ENCODE measurements around the gene CIDEA. TPM values are rescaled to one million over a fixed set of nuclear protein-coding genes. Genes with fewer than 3 reads are reported as not detected.
A peak's percentile ranks its signal among the peaks of the same experiment; 100 is the strongest.

Gene CIDEA
- total RNA-seq, 4 donors from 2014 or later = 8.8 to 43.6 (median 30.5) TPM

GRCh38 chr18:12246849-12247808, 7.0 kb upstream of the CIDEA start:
- intact Hi-C loops (cut with DNase I; ENCODE audit: low total_unique reads) = no loop called here
- no peak overlapping the region for H3K4me3 ChIP-seq (ENCODE audit: low read depth, poor library complexity, severe bottlenecking)
- no peak for TF ChIP-seq POLR2A (IDR thresholded peaks at IDR 0.05)
- peak in 1 of 2 donors; percentile 82 for DNase-seq (ENCODE audit: low spot score in 2 of 2)
- WGBS, 2 donors = 47% methylated on average over 32 of the region's 32 CpGs

GRCh38 chr18:12247946-12248345, 6.2 kb upstream of the CIDEA start:
- no peak overlapping the region for H3K4me3 ChIP-seq (ENCODE audit: low read depth, poor library complexity, severe bottlenecking)
- intact Hi-C loops (cut with DNase I; ENCODE audit: low total_unique reads) = no loop called here
- WGBS, 2 donors = 85 to 93% methylated on average over 6 of the region's 6 CpGs

GRCh38 chr18:12248926-12249720, 5.0 kb upstream of the CIDEA start:
- TF ChIP-seq CTCF (IDR thresholded peaks at IDR 0.05) = no peak
- no peak for TF ChIP-seq POLR2A (IDR thresholded peaks at IDR 0.05)
- 76 to 80% methylated on average over 13 of the region's 13 CpGs for WGBS, 2 donors
- DNase-seq (ENCODE audit: low spot score in 2 of 2) = peak in 1 of 2 donors; percentile 21
- no peak overlapping the region for H3K4me3 ChIP-seq (ENCODE audit: low read depth, poor library complexity, severe bottlenecking)
- intact Hi-C loops (cut with DNase I; ENCODE audit: low total_unique reads) = no loop called here

More at GRCh38 chr18:12247946-12248345, 6.2 kb upstream of the CIDEA start:
- peak in 1 of 2 donors; percentile 62 for DNase-seq (ENCODE audit: low spot score in 2 of 2)
- TF ChIP-seq CTCF (IDR thresholded peaks at IDR 0.05) (no peak), POLR2A (IDR thresholded peaks at IDR 0.05) (no peak)

GRCh38 chr18:12251311-12251710, 2.9 kb upstream of the CIDEA start:
- no peak overlapping the region for H3K4me3 ChIP-seq (ENCODE audit: low read depth, poor library complexity, severe bottlenecking)
- intact Hi-C loops (cut with DNase I; ENCODE audit: low total_unique reads) = no loop called here
- 90 to 93% methylated on average over 11 of the region's 11 CpGs for WGBS, 2 donors
- no peak for DNase-seq (ENCODE audit: low spot score in 2 of 2)
- TF ChIP-seq CTCF (IDR thresholded peaks at IDR 0.05) (no peak), POLR2A (IDR thresholded peaks at IDR 0.05) (no peak)

GRCh38 chr18:12252061-12252460, 2.1 kb upstream of the CIDEA start:
- H3K4me3 ChIP-seq (ENCODE audit: low read depth, poor library complexity, severe bottlenecking) = no peak overlapping the region
- no peak for DNase-seq (ENCODE audit: low spot score in 2 of 2)
- TF ChIP-seq POLR2A (IDR thresholded peaks at IDR 0.05) (no peak), CTCF (IDR thresholded peaks at IDR 0.05) (no peak)
- 93 to 94% methylated on average over 6 of the region's 6 CpGs for WGBS, 2 donors
- intact Hi-C loops (cut with DNase I; ENCODE audit: low total_unique reads) = no loop called here

- intact Hi-C loops (cut with DNase I; ENCODE audit: low total_unique reads) = no loop called here
These were observed 1.1 kb upstream of the CIDEA start for GRCh38 chr18:12253027-12253426.

More at GRCh38 chr18:12253027-12253426, 1.1 kb upstream of the CIDEA start:
- DNase-seq (ENCODE audit: low spot score in 2 of 2) = no peak
- no peak overlapping the region for H3K4me3 ChIP-seq (ENCODE audit: low read depth, poor library complexity, severe bottlenecking)
- WGBS, 2 donors = 37 to 41% methylated on average over 11 of the region's 11 CpGs
- TF ChIP-seq POLR2A (IDR thresholded peaks at IDR 0.05) (no peak), CTCF (IDR thresholded peaks at IDR 0.05) (no peak)

Data from lower leg skin (tissue), 4 donors.